Suprapubic skin (tissue), 4 donors: ENCODE data around the gene RBP3. TPM values are rescaled to one million over a fixed set of nuclear protein-coding genes. Genes with fewer than 3 reads are reported as not detected.
A peak's percentile ranks its signal among the peaks of the same experiment; 100 is the strongest.

Source experiments
- DNase-seq, 2 donors: peaks; one replicate each; pipeline ENCODE4 v3.0.0-alpha.2; 2019; ENCODE audit warnings: low spot score in 2 of 2
- H3K27ac ChIP-seq: fragments of 200-600 bp; sonication (generic); one replicate; pipeline ENCODE4 v1.5.1; 2019
- H3K27me3 ChIP-seq: fragments of 200-600 bp; sonication (generic); one replicate; pipeline ENCODE4 v1.5.1; 2019
- H3K36me3 ChIP-seq: fragments of 200-600 bp; sonication (generic); one replicate; pipeline ENCODE4 v1.5.1; 2019
- H3K4me1 ChIP-seq: fragments of 200-600 bp; sonication (generic); one replicate; pipeline ENCODE4 v1.5.1; 2019
- H3K4me3 ChIP-seq: fragments of 200-600 bp; sonication (generic); one replicate; pipeline ENCODE4 v1.5.1; 2019; ENCODE audit warnings: mild to moderate bottlenecking
- H3K9me3 ChIP-seq: fragments of 200-600 bp; sonication (generic); one replicate; pipeline ENCODE4 v1.5.1; 2019
- CTCF ChIP-seq, 2 donors: fragments of 200-600 bp in 1 of 2; fragments of 450-650 bp in 1 of 2; sonication (generic) in 1 of 2; IDR thresholded peaks; one replicate each; pipeline ENCODE4 v1.5.1; 2016 to 2019; ENCODE audit warnings: antibody characterized with exemption in 2 of 2, mild to moderate bottlenecking in 1 of 2, moderate library complexity in 1 of 2
- EP300 ChIP-seq: sonication (generic); formaldehyde crosslinking; IDR thresholded peaks from one replicate; pipeline ENCODE4 v1.6.1; 2017; ENCODE audit warnings: antibody characterized with exemption
- POLR2A ChIP-seq, 2 donors: fragments of 450-650 bp; IDR thresholded peaks; one replicate each; pipeline ENCODE4 v1.6.1; 2017; ENCODE audit warnings: antibody characterized with exemption in 2 of 2, mild to moderate bottlenecking in 2 of 2, moderate library complexity in 2 of 2
- POLR2AphosphoS5 ChIP-seq, 3 donors: sonication (generic); formaldehyde crosslinking; IDR thresholded peaks; one replicate each; pipeline ENCODE4 v1.6.1; 2017; ENCODE audit warnings: antibody characterized with exemption in 3 of 3
- WGBS: methylation state at CpG from one replicate; pipeline ENCODE4 v1.1.5; 2018; 5-methylcytosine and 5-hydroxymethylcytosine counted together
- total RNA-seq, 4 donors: library from RNA; depleted of rRNA; stranded (reverse); fragments of >200 nt; gene quantifications; one replicate each; pipeline ENCODE4 v1.1.0, GENCODE V29; 2016

Gene RBP3
- total RNA-seq, 4 donors from 2014 or later: not detected

- no peak for TF ChIP-seq EP300
- TF ChIP-seq CTCF (IDR thresholded peaks at IDR 0.05): no peak
- no peak for TF ChIP-seq POLR2A (IDR thresholded peaks at IDR 0.05)
- TF ChIP-seq POLR2AphosphoS5 (IDR thresholded peaks at IDR 0.05): no peak
- H3K27me3 ChIP-seq: no peaks in the 10 kb centered on the region
- peak in 1 of 2 donors; percentile 45 for DNase-seq
- H3K4me1 ChIP-seq: peaks cover 53% of the 10 kb centered on the region
- H3K9me3 ChIP-seq: no peaks in the 10 kb centered on the region
- H3K27ac ChIP-seq: no peak overlapping the region
- H3K36me3 ChIP-seq: no peaks in the 10 kb centered on the region
- no peak overlapping the region for H3K4me3 ChIP-seq
- 80% methylated on average over 10 of the region's 10 CpGs for WGBS
These were observed 53.9 kb downstream of the RBP3 start for GRCh38 chr10:47401874-47402640.

- H3K4me3 ChIP-seq: no peak overlapping the region
- H3K4me1 ChIP-seq: peaks cover 56% of the 10 kb centered on the region
- peak in 1 of 2 donors; percentile 60 for DNase-seq
- H3K27me3 ChIP-seq: no peaks in the 10 kb centered on the region
- TF ChIP-seq POLR2AphosphoS5 (IDR thresholded peaks at IDR 0.05) (no peak), CTCF (IDR thresholded peaks at IDR 0.05) (no peak), EP300 (no peak), POLR2A (IDR thresholded peaks at IDR 0.05) (no peak)
- H3K27ac ChIP-seq: no peak overlapping the region
- H3K9me3 ChIP-seq: no peaks in the 10 kb centered on the region
- H3K36me3 ChIP-seq: no peaks in the 10 kb centered on the region
- WGBS: 38% methylated on average over 4 of the region's 4 CpGs
These were observed 54.6 kb downstream of the RBP3 start for GRCh38 chr10:47402641-47403301.

DNA sequence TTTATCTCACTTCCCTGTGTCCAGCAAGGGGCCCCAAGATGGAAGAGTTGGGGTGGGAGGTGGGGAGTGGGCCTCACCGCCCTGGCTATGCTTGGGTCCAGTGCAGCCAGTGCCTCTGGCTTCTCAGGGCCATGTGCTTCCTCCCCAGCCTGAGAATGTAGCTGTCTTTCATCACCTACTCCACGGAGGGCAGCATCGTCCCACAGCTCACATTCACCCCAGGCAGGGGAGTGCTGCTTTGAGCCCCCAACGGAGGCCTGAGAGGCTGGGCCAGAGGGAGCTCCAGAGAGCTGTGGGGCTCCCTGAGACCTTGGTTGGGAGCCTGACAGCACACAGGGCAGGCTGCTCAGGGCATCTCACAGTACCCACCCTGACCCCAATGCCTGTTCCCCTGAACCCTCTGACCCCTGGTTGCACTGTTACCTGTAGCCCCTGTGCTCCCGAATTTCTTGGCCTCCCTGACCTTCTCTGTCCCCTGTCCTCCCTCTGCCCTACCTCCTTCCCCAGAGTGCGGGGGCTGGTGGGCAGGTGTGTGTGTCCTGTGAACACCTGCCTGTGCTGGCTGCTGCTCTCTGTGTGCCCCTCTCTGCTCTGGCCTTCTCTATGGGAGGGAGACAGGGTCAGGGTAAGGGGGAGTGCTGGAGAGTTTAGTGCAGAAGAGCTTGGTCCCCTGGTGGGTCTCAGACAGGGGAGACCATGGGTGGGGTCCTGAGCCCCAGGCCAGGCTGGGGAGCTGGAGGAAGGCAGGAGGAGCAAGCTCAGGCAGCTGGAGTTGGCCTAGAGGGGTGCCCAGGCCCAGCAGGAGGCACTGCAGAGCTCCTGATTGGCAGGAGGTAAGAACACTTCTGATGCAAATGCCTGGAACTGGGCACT is 55.5 kb downstream of the RBP3 start:
- H3K27ac ChIP-seq: no peak overlapping the region
- no peak overlapping the region for H3K4me3 ChIP-seq
- no peaks in the 10 kb centered on the region for H3K36me3 ChIP-seq
- 84% methylated on average over 6 of the region's 6 CpGs for WGBS
- TF ChIP-seq POLR2A (IDR thresholded peaks at IDR 0.05) (no peak), POLR2AphosphoS5 (IDR thresholded peaks at IDR 0.05) (no peak), EP300 (no peak), CTCF (IDR thresholded peaks at IDR 0.05) (no peak)
- no peaks in the 10 kb centered on the region for H3K27me3 ChIP-seq
- DNase-seq: peak in 1 of 2 donors; percentile 51
- no peaks in the 10 kb centered on the region for H3K9me3 ChIP-seq
- H3K4me1 ChIP-seq: peaks cover 56% of the 10 kb centered on the region

- DNase-seq: no peak
- H3K4me1 ChIP-seq: peaks cover 56% of the 10 kb centered on the region
- no peaks in the 10 kb centered on the region for H3K36me3 ChIP-seq
- H3K9me3 ChIP-seq: no peaks in the 10 kb centered on the region
- no peaks in the 10 kb centered on the region for H3K27me3 ChIP-seq
- 81% methylated on average over 5 of the region's 6 CpGs for WGBS
- H3K27ac ChIP-seq: no peak overlapping the region
- H3K4me3 ChIP-seq: no peak overlapping the region
- TF ChIP-seq POLR2AphosphoS5 (IDR thresholded peaks at IDR 0.05): no peak
- no peak for TF ChIP-seq POLR2A (IDR thresholded peaks at IDR 0.05)
- no peak for TF ChIP-seq EP300
- TF ChIP-seq CTCF (IDR thresholded peaks at IDR 0.05): no peak
These were observed 56.3 kb downstream of the RBP3 start for GRCh38 chr10:47404446-47404845.
